Naive thymus-derived CD8-positive, alpha-beta T cell (primary cell): Measurements from ENCODE around the gene OR4L1. TPM values are rescaled to one million over a fixed set of nuclear protein-coding genes. Genes with fewer than 3 reads are reported as not detected.
"Not testable (repeated sequence)": the region's sequence is repeated elsewhere in the genome, so short reads cannot be mapped to it uniquely, and the experiment has no call there.

Experiments
- ATAC-seq, 2 donors: fragments of 150-1000 bp; cut with Tn5 transposase in 1 of 2; sonication (Bioruptor Pico), chemical (Tn5 transposase) in 1 of 2; 1 replicate in 1 of 2; 2 replicates in 1 of 2; pipeline ENCODE4 v1.10.0; 2021; ENCODE audit warnings: mild to moderate bottlenecking in 2 of 2, moderate library complexity in 2 of 2
- POLR2A ChIA-PET: fragments of 350-600 bp; sonication (Branson Sonifier 250); formaldehyde crosslinking; loops from one replicate; lab custom pipeline; 2021; ENCODE audit warnings: antibody characterized with exemption; lab: Charles Lee
- DNase-seq, 10 donors: peaks; one replicate each; pipeline versions ENCODE4 v3.0.0 to v3.0.0-alpha.2; 2020 to 2022
- H3K27ac Mint-ChIP-seq, 10 donors: one replicate each; pipeline ENCODE4 v1.8.0; 2020 to 2022; ENCODE audit warnings: mild to moderate bottlenecking in 10 of 10, mixed read lengths in 10 of 10, moderate library complexity in 4 of 10, inconsistent platforms in 1 of 10
- H3K27me3 Mint-ChIP-seq, 5 donors: one replicate each; pipeline ENCODE4 v1.8.0; 2021 to 2022; ENCODE audit warnings: mixed read lengths in 5 of 5
- H3K36me3 Mint-ChIP-seq, 3 donors: one replicate each; pipeline ENCODE4 v1.8.0; 2020 to 2022; ENCODE audit warnings: mixed read lengths in 3 of 3, mild to moderate bottlenecking in 2 of 3, inconsistent platforms in 1 of 3
- H3K4me1 Mint-ChIP-seq, 4 donors: one replicate each; pipeline ENCODE4 v1.8.0; 2021 to 2022; ENCODE audit warnings: mixed read lengths in 4 of 4
- H3K4me3 Mint-ChIP-seq, 10 donors: one replicate each; pipeline ENCODE4 v1.8.0; 2020 to 2022; ENCODE audit warnings: mild to moderate bottlenecking in 10 of 10, mixed read lengths in 10 of 10, moderate library complexity in 6 of 10, inconsistent platforms in 1 of 10
- H3K9me3 Mint-ChIP-seq, 9 donors: one replicate each; pipeline ENCODE4 v1.8.0; 2020 to 2022; ENCODE audit warnings: mixed read lengths in 9 of 9, mild to moderate bottlenecking in 3 of 9, inconsistent platforms in 1 of 9, moderate library complexity in 1 of 9
- polyA plus RNA-seq, 3 donors: library from polyadenylated mRNA; unstranded; fragments of 300-500 nt; fragmentation: Illumina TruSeq; gene quantifications; one replicate each; pipeline ENCODE4 v1.2.3, GENCODE V29; 2021
- total RNA-seq, 8 experiments: library from RNA in 2 of 8; stranded (reverse) in 2 of 8; gene quantifications; one replicate each; pipeline ENCODE4 v1.2.3 and lab custom pipeline; 2021 to 2026

The OR4L1 gene, protein sequence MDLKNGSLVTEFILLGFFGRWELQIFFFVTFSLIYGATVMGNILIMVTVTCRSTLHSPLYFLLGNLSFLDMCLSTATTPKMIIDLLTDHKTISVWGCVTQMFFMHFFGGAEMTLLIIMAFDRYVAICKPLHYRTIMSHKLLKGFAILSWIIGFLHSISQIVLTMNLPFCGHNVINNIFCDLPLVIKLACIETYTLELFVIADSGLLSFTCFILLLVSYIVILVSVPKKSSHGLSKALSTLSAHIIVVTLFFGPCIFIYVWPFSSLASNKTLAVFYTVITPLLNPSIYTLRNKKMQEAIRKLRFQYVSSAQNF
- total RNA-seq (not detected), polyA plus RNA-seq (not detected), total RNA-seq (lab: John Stamatoyannopoulos, UW) (0 reads per million in 6 experiments)

DNA sequence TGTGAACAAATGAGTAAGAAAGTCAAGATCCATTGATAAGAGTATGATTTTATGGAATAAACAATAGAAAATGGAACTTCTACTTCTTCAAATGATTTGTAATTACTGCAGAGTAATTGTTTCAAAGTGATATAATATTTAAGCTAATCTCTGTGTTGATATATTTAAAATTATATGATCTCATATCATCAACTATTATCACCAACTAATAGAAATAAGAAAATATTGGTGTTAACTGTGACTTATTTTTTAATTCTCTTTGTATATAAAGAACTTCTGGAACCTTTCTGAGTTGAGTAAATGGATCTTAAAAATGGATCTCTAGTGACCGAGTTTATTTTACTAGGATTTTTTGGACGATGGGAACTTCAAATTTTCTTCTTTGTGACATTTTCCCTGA, at the start of gene OR4L1:
TSS of gene OR4L1 (plus strand) at position 301 of the 400 bp plus-strand sequence. CDS start at position 301, 0 bp downstream.
- no peak within 1 kb of the TSS for H3K27ac Mint-ChIP-seq
- DNase-seq = no peak

DNA sequence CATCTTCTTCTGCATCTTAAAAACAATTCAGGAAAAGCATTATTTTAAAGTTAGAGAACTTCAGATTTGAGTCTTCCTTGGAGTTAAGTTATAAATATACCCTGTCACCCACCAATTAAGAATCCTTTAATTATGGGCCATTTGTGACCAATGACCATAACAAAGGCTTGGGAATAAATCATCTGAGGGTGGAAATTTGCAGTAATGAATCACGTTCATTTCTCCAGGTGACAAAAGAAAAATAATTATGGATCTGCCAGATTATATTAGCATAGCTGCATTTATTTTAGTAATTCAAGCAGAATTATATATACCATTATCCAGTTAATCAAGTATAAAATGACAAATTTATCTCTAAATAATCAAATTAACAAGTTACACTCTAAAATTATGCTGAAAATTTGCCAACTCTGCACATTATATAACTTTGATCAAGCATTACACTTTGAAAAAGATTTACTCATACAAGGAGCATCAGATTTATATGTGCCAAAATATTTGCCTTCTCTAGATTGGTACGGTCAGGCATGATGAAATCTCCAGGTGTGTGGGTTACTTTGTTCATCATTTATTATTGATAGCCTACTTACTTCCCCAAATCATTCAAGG, 40.5 kb upstream of the OR4L1 start, which contains the start of gene OR4K14:
TSS of gene OR4K14 (minus strand) at position 51 of the 609 bp plus-strand sequence. CDS start 4,114 bp downstream, outside the sequence.
- DNase-seq (no peak), ATAC-seq (no peak)
- Mint-ChIP-seq H3K4me3 (no peak within 1 kb of the TSS), H3K36me3 (peaks cover 0 to 4% (median 0%) of the 10 kb centered on the region in 3 donors), H3K4me1 (peaks cover 0 to 3% (median 0%) of the 10 kb centered on the region in 4 donors), H3K27ac (no peak within 1 kb of the TSS), H3K9me3 (peaks cover 0 to 8% (median under 1%) of the 10 kb centered on the region in 9 donors), H3K27me3 (peaks cover 0 to 5% (median 0%) of the 10 kb centered on the region in 5 donors)
- POLR2A ChIA-PET = no interaction called here

More for the DNA sequence above, at the start of gene OR4L1:
- POLR2A ChIA-PET = no interaction called here
- peaks cover 0 to 2% (median 0%) of the 10 kb centered on the region in 4 donors for H3K4me1 Mint-ChIP-seq
- H3K36me3 Mint-ChIP-seq = peaks cover 0 to 5% (median 0%) of the 10 kb centered on the region in 3 donors
- H3K27me3 Mint-ChIP-seq = peaks cover 0 to 14% (median 6%) of the 10 kb centered on the region in 5 donors
- H3K4me3 Mint-ChIP-seq = no peak within 1 kb of the TSS
- H3K9me3 Mint-ChIP-seq = peaks cover 0 to 12% (median 6%) of the 10 kb centered on the region in 9 donors
- no peak for ATAC-seq

GRCh38 chr14:20031058-20031457, 28.8 kb upstream of the OR4L1 start:
- Mint-ChIP-seq H3K36me3 (no peaks in the 10 kb centered on the region), H3K27me3 (peaks cover 0 to 6% (median 2%) of the 10 kb centered on the region in 5 donors), H3K27ac (no peak overlapping the region), H3K4me1 (no peaks in the 10 kb centered on the region), H3K4me3 (no peak overlapping the region), H3K9me3 (peaks cover 0 to 4% (median 0%) of the 10 kb centered on the region in 9 donors)
- POLR2A ChIA-PET = no interaction called here
- ATAC-seq = no peak
- no peak for DNase-seq

DNA sequence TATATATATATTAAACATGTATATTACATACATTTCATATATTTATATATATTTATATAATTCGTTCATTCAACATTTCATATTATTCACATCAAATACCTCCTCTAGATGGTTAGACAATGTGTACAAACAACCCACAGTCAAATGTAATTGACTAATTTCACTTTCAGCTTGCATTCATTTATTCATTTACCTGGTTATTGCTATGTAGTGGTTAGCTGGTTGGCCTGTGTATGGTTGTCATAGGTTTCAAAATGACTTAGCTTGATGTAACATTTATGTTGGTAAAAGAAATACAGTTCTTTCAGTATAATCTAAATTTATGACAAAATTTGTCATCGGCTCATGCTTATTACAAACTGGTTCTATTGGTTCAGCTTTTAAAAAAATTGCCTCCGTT, 24.4 kb upstream of the OR4L1 start:
- DNase-seq = no peak
- H3K4me1 Mint-ChIP-seq = peaks cover 0 to 2% (median 0%) of the 10 kb centered on the region in 4 donors
- ATAC-seq = no peak
- peaks cover 0 to 6% (median 0%) of the 10 kb centered on the region in 5 donors for H3K27me3 Mint-ChIP-seq
- H3K9me3 Mint-ChIP-seq = peaks cover 0 to 14% (median 5%) of the 10 kb centered on the region in 9 donors
- POLR2A ChIA-PET = no interaction called here
- no peaks in the 10 kb centered on the region for H3K36me3 Mint-ChIP-seq
- no peak overlapping the region for H3K27ac Mint-ChIP-seq
- no peak overlapping the region for H3K4me3 Mint-ChIP-seq

GRCh38 chr14:20035938-20036337, 23.9 kb upstream of the OR4L1 start, which contains the start of gene OR4K13:
TSS of gene OR4K13 (minus strand) at chr14:20036038. CDS start at chr14:20034758, 1,280 bp downstream.
- POLR2A ChIA-PET = no interaction called here
- no peak within 1 kb of the TSS for H3K4me3 Mint-ChIP-seq

DNA sequence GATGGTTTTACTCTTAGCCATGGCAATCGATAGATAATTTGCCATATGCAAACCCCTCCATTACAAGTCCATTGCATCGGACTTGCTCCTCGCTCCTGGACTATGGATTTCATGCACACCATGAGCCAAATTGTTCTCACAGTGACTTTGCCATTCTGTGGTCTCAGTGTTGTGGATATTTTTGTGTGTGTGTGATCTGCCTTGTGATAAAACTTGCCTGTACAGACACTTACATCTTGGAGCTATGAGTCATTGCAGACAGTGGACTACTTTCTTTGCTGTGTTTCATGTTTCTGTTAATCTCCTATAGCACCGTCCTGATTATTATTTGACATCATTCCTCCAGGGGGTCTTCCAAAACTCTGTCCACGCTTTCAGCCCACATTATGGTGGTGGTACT, 15.6 kb upstream of the OR4L1 start:
- no peak overlapping the region for H3K27ac Mint-ChIP-seq
- H3K36me3 Mint-ChIP-seq = no peaks in the 10 kb centered on the region
- no peaks in the 10 kb centered on the region for H3K4me1 Mint-ChIP-seq
- no peak for DNase-seq
- no peak overlapping the region for H3K4me3 Mint-ChIP-seq
- POLR2A ChIA-PET = no interaction called here
- H3K27me3 Mint-ChIP-seq = peaks cover 2 to 27% (median 5%) of the 10 kb centered on the region in 5 donors
- peaks cover 0 to 22% (median 7%) of the 10 kb centered on the region in 9 donors for H3K9me3 Mint-ChIP-seq
- ATAC-seq = no peak

More at GRCh38 chr14:20035938-20036337, 23.9 kb upstream of the OR4L1 start, which contains the start of gene OR4K13:
- ATAC-seq (no peak), DNase-seq (no peak)
- H3K27me3 Mint-ChIP-seq = peaks cover 0 to 6% (median 0%) of the 10 kb centered on the region in 5 donors
- H3K27ac Mint-ChIP-seq = no peak within 1 kb of the TSS
- no peaks in the 10 kb centered on the region for H3K36me3 Mint-ChIP-seq
- H3K9me3 Mint-ChIP-seq = peaks cover 0 to 17% (median 5%) of the 10 kb centered on the region in 9 donors
- peaks cover 0 to 2% (median 0%) of the 10 kb centered on the region in 4 donors for H3K4me1 Mint-ChIP-seq

- ATAC-seq (no peak), DNase-seq (no peak)
- no peaks in the 10 kb centered on the region for H3K4me1 Mint-ChIP-seq
- H3K36me3 Mint-ChIP-seq = no peaks in the 10 kb centered on the region
- H3K9me3 Mint-ChIP-seq = peaks cover 0 to under 1% (median 0%) of the 10 kb centered on the region in 9 donors
- POLR2A ChIA-PET = no interaction called here
- H3K4me3 Mint-ChIP-seq = no peak overlapping the region
- H3K27me3 Mint-ChIP-seq = peaks cover 4 to 36% (median 5%) of the 10 kb centered on the region in 5 donors
- H3K27ac Mint-ChIP-seq = no peak overlapping the region
These were observed 11.6 kb upstream of the OR4L1 start for GRCh38 chr14:20048202-20048601.

DNA sequence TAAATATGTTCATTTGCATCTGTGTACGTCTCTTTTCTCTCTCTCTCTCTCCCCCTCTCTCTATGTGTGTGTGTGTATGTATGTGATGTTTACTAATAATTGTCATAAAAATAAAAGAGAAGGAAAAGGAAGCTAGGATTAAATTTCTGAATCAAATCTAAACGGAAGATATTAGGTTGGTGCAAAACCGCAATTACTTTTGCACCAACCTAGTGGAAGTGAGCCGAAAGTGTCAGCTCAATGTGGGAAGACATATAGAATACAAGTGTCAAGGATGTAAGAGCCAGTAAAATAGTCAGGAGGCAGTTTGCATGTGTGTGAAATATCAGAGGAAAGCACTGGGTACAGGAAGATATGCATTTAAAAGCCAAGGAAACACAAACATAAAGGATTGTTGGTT, 32.2 kb downstream of the OR4L1 start:
- Mint-ChIP-seq H3K9me3 (peaks cover 0 to 4% (median 0%) of the 10 kb centered on the region in 9 donors), H3K36me3 (no peaks in the 10 kb centered on the region), H3K27me3 (peaks cover 0 to 3% (median 1%) of the 10 kb centered on the region in 5 donors), H3K4me1 (peaks cover 0 to 3% (median 0%) of the 10 kb centered on the region in 4 donors), H3K4me3 (no peak overlapping the region), H3K27ac (no peak overlapping the region)
- POLR2A ChIA-PET = no interaction called here
- DNase-seq (no peak), ATAC-seq (no peak)

DNA sequence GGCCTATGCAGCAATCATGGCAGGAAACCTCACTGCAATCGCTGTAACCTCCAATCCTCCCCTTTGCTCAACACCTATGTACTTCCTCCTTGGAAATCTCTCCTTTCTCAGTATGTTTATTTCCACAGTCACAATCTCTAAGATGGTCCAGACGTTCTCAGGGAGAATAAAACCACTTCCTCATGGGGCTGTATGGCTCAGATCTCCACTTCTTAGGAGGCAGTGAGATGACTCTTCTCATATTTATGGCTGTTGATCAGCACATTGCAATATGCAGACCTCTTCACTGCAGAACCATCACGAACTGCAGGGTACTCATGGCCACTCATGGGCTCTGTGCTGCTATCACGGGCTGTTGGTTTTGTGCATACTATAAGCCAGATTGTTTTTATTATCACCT, 33.6 kb downstream of the OR4L1 start:
- no peaks in the 10 kb centered on the region for H3K36me3 Mint-ChIP-seq
- H3K4me3 Mint-ChIP-seq = no peak overlapping the region
- POLR2A ChIA-PET = no interaction called here
- H3K9me3 Mint-ChIP-seq = peaks cover 0 to 2% (median 0%) of the 10 kb centered on the region in 9 donors
- ATAC-seq (no peak), DNase-seq (no peak)
- no peak overlapping the region for H3K27ac Mint-ChIP-seq
- peaks cover 0 to 3% (median 0%) of the 10 kb centered on the region in 4 donors for H3K4me1 Mint-ChIP-seq
- H3K27me3 Mint-ChIP-seq = peaks cover 0 to 3% (median 2%) of the 10 kb centered on the region in 5 donors

DNA sequence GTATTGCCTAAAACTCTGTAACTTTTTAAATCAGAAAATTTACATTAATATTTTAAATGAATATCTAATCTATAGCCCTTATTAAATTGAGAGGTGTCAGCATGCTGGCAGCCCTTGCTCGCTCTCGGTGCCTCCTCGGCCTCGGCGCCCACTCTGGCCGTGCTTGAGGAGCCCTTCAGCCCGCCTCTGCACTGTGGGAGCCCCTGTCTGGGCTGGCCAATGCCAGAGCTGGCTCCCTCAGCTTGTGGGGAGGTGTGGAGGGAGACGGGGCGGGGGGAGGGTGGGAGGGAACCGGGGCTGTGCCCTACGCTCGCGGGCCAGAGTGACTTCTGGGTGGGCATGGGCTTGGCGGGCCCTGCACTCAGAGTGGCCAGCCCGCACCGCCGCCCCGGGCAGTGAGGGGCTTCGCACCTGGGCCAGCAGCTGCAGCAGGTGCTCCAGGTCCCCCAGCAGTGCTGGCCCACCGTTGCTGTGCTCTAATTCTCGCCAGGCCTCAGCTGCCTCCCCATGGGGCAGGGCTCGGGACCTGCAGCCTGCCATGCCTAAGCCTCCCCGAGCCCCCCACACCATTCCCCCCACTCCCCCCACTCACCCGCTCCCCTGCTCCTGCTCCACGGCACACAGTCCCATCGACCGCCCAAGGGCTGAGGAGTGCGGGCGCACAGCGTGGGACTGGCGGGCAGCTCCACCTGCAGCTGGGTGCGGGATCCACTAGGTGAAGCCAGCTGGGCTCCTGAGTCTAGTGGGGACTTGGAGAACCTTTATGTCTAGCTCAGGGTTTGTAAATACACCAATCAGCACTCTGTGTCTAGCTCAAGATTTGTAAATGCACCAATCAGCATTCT, 39.3 kb downstream of the OR4L1 start:
- H3K4me1 Mint-ChIP-seq, POLR2A ChIA-PET, H3K4me3 Mint-ChIP-seq, H3K27ac Mint-ChIP-seq, H3K36me3 Mint-ChIP-seq, DNase-seq, ATAC-seq, H3K9me3 Mint-ChIP-seq: not testable (repeated sequence)
- H3K27me3 Mint-ChIP-seq = peaks cover 7 to 24% (median 13%) of the 10 kb centered on the region in 5 donors

- Mint-ChIP-seq H3K36me3 (no peaks in the 10 kb centered on the region), H3K27me3 (peaks cover 0 to 4% (median 1%) of the 10 kb centered on the region in 5 donors), H3K9me3 (peaks cover 0 to 9% (median 3%) of the 10 kb centered on the region in 9 donors), H3K27ac (no peak within 1 kb of the TSS), H3K4me1 (peaks cover 0 to 2% (median 0%) of the 10 kb centered on the region in 4 donors), H3K4me3 (no peak within 1 kb of the TSS)
- POLR2A ChIA-PET = no interaction called here
- no peak for DNase-seq
- no peak for ATAC-seq
These were observed 50.6 kb downstream of the OR4L1 start, which contains the start of gene OR4K17 for GRCh38 chr14:20110438-20110837. TSS of gene OR4K17 (plus strand) at chr14:20110739. CDS start at chr14:20117500, 6,761 bp downstream.
